Erythroblast (primary cell): ENCODE measurements around the gene PAQR5.

Experiments
- GATA1 ChIP-seq: IDR thresholded peaks from 2 replicates; pipeline ENCODE4 v1.6.1; 2011; ENCODE audit warnings: low read depth, mild to moderate bottlenecking, control low read depth, low read length, moderate library complexity
- POLR2A ChIP-seq: IDR thresholded peaks from 2 replicates; pipeline ENCODE4 v1.6.1; 2011; ENCODE audit warnings: mild to moderate bottlenecking, low read length

GRCh38 chr15:69303337-69304181, 4.8 kb downstream of the PAQR5 start:
- TF ChIP-seq POLR2A = no peak
- TF ChIP-seq GATA1 = no peak
